CD4-positive, alpha-beta T cell (primary cell): ENCODE data around the gene NRXN3. TPM values are rescaled to one million over a fixed set of nuclear protein-coding genes. Genes with fewer than 3 reads are reported as not detected.

ENCODE experiments used
- ATAC-seq: fragments of 200-7000 bp; cut with Tn5 transposase; one replicate; pipeline ENCODE4 v1.10.0; 2022; ENCODE audit warnings: mild to moderate bottlenecking; ENCODE audit not compliant: poor library complexity
- CTCF ChIA-PET: fragments of 350-600 bp; sonication (Branson Sonifier 250); formaldehyde crosslinking; loops from one replicate; lab custom pipeline; 2021; ENCODE audit warnings: antibody characterized with exemption, inconsistent platforms; lab: Charles Lee
- POLR2A ChIA-PET: fragments of 350-600 bp; sonication (Branson Sonifier 250); formaldehyde crosslinking; loops from one replicate; lab custom pipeline; 2021; ENCODE audit warnings: antibody characterized with exemption, inconsistent platforms; lab: Charles Lee
- DNase-seq, 14 experiments: peaks; one replicate each; pipeline ENCODE4 v3.0.0-alpha.2; 2013 to 2020; ENCODE audit warnings: mixed read lengths in 2 of 14
- H3K27ac ChIP-seq, 2 donors: one replicate each; pipeline versions ENCODE4 v1.5.1 to v1.7.0; 2013; ENCODE audit warnings: low read length in 2 of 2, low read depth in 1 of 2, mild to moderate bottlenecking in 1 of 2
- H3K27me3 ChIP-seq, 2 experiments: 1 replicate in 1 of 2; 2 replicates in 1 of 2; pipeline versions ENCODE4 v1.6.1 to v1.7.0; 2013; ENCODE audit warnings: low read length in 2 of 2, control low read depth in 1 of 2, mild to moderate bottlenecking in 1 of 2, moderate library complexity in 1 of 2; ENCODE audit not compliant: insufficient read depth in 2 of 2, control insufficient read depth in 1 of 2
- H3K36me3 ChIP-seq: one replicate; pipeline ENCODE4 v1.6.1; 2013; ENCODE audit warnings: low read length, control low read depth; ENCODE audit not compliant: insufficient read depth
- H3K4me1 ChIP-seq: one replicate; pipeline ENCODE4 v1.6.1; 2013; ENCODE audit warnings: low read length, control low read depth; ENCODE audit not compliant: insufficient read depth
- H3K4me3 ChIP-seq: one replicate; pipeline ENCODE4 v1.5.1; 2013; ENCODE audit warnings: mild to moderate bottlenecking, low read length, moderate library complexity
- H3K9me3 ChIP-seq, 2 experiments: 1 replicate in 1 of 2; 2 replicates in 1 of 2; pipeline versions ENCODE4 v1.6.1 to v1.7.0; 2013; ENCODE audit warnings: low read length in 2 of 2, mild to moderate bottlenecking in 2 of 2, control low read depth in 1 of 2, moderate library complexity in 1 of 2; ENCODE audit not compliant: control insufficient read depth in 1 of 2, insufficient read depth in 1 of 2
- H3K27ac Mint-ChIP-seq: one replicate; pipeline ENCODE4 v1.8.0; 2020; ENCODE audit warnings: mixed read lengths
- H3K27me3 Mint-ChIP-seq: one replicate; pipeline ENCODE4 v1.8.0; 2021; ENCODE audit warnings: mixed read lengths
- H3K36me3 Mint-ChIP-seq: one replicate; pipeline ENCODE4 v1.8.0; 2021; ENCODE audit warnings: low read depth, mixed read lengths
- H3K4me1 Mint-ChIP-seq: one replicate; pipeline ENCODE4 v1.8.0; 2021; ENCODE audit warnings: low read depth, mixed read lengths
- H3K4me3 Mint-ChIP-seq: one replicate; pipeline ENCODE4 v1.8.0; 2020; ENCODE audit warnings: mild to moderate bottlenecking, mixed read lengths
- H3K9me3 Mint-ChIP-seq: one replicate; pipeline ENCODE4 v1.8.0; 2020; ENCODE audit warnings: mixed read lengths
- intact Hi-C, 2 experiments: fragments of 100-400 bp; cut with DNase I in 1 of 2; cut with micrococcal nuclease in 1 of 2; formaldehyde crosslinking; loops; one replicate each; pipeline versions ENCODE4 v1.15.1 to v1.9.0; 2023 to 2025; cut with DNase I, micrococcal nuclease
- total RNA-seq, 174 experiments: library from RNA in 2 of 174; stranded (reverse) in 2 of 174; gene quantifications; one replicate each; pipeline ENCODE4 v1.2.3 and lab custom pipeline; 2021 to 2026
- TF ChIP-seq, protein P1 (sequence below): fragments of 200-600 bp; IDR thresholded peaks from one replicate; pipeline ENCODE4 v1.8.0; 2022; ENCODE audit warnings: antibody characterized with exemption, mild to moderate bottlenecking

The NRXN3 gene
- total RNA-seq, 2 experiments from 2014 or later = not detected

DNA sequence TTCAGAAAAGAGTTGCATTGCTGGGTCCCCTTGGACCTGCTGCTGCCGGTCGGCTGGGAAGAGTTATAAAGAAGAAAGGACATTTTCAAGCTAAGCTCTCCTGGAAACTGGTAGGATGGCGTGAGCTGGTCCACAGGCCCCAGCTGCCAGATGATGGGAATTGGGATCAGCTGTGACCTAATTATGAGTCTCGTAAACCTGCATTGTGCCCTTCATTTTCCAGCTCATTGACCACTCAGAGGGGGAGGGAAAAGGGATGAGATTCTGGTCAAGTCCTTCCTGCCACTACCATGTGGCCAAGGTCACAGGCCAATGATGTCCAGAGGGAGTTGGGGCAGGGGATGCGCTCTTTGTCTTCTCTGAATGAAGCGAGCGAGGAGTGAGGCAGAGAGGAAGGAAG, 320.9 kb downstream of the NRXN3 start:
- H3K9me3 Mint-ChIP-seq = no peaks in the 10 kb centered on the region
- H3K4me3 ChIP-seq = no peak overlapping the region
- no peaks in the 10 kb centered on the region for H3K27me3 ChIP-seq
- no peaks in the 10 kb centered on the region for H3K36me3 ChIP-seq
- no peaks in the 10 kb centered on the region for H3K4me1 Mint-ChIP-seq
- peaks cover 14% of the 10 kb centered on the region for H3K27me3 Mint-ChIP-seq
- no peak overlapping the region for H3K27ac ChIP-seq
- TF ChIP-seq, protein P1, sequence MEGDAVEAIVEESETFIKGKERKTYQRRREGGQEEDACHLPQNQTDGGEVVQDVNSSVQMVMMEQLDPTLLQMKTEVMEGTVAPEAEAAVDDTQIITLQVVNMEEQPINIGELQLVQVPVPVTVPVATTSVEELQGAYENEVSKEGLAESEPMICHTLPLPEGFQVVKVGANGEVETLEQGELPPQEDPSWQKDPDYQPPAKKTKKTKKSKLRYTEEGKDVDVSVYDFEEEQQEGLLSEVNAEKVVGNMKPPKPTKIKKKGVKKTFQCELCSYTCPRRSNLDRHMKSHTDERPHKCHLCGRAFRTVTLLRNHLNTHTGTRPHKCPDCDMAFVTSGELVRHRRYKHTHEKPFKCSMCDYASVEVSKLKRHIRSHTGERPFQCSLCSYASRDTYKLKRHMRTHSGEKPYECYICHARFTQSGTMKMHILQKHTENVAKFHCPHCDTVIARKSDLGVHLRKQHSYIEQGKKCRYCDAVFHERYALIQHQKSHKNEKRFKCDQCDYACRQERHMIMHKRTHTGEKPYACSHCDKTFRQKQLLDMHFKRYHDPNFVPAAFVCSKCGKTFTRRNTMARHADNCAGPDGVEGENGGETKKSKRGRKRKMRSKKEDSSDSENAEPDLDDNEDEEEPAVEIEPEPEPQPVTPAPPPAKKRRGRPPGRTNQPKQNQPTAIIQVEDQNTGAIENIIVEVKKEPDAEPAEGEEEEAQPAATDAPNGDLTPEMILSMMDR = no peak
- no peak overlapping the region for H3K4me3 Mint-ChIP-seq
- no peaks in the 10 kb centered on the region for H3K9me3 ChIP-seq
- CTCF ChIA-PET = no interaction called here
- H3K36me3 Mint-ChIP-seq = no peaks in the 10 kb centered on the region
- intact Hi-C loops = no loop called here
- H3K27ac Mint-ChIP-seq = no peak overlapping the region
- POLR2A ChIA-PET = no interaction called here
- ATAC-seq (no peak), DNase-seq (no peak)
- H3K4me1 ChIP-seq = no peaks in the 10 kb centered on the region

DNA sequence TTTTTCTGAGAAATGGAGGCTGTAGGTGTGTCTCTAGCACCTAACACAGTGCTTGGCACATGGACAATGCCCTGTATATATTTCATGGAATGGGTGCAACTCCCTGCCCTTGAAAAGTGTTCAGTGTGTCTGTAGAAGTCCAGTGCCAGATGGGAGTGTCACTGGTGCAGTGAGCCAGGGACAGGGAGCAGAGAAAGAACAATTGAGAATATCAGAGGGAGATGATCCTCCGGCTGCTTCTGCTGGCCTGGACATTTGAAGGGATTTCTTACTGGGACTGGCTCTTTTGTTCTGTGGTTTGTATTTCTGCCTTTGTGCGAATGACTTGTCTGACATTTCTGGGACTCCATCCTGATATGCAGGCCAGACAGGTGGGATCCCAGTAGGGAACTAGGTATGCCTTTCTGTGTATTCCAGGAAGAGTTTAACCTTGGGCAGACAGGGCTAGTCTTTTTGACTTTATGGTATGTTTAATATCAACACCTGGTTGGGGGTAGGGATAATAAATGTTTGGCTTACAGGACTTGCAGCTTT, 328.0 kb downstream of the NRXN3 start:
- ATAC-seq (no peak), DNase-seq (no peak)
- ChIA-PET POLR2A (no interaction called here), CTCF (no interaction called here)
- H3K36me3 Mint-ChIP-seq = no peaks in the 10 kb centered on the region
- peaks cover 21% of the 10 kb centered on the region for H3K27me3 Mint-ChIP-seq
- peaks cover 2% of the 10 kb centered on the region for H3K9me3 Mint-ChIP-seq
- Histone ChIP-seq H3K9me3 (peaks cover 0 to 5% of the 10 kb centered on the region in 2 experiments), H3K4me3 (no peak overlapping the region), H3K27ac (no peak overlapping the region), H3K27me3 (no peaks in the 10 kb centered on the region), H3K36me3 (no peaks in the 10 kb centered on the region), H3K4me1 (no peaks in the 10 kb centered on the region)
- H3K27ac Mint-ChIP-seq = no peak overlapping the region
- H3K4me3 Mint-ChIP-seq = no peak overlapping the region
- no peaks in the 10 kb centered on the region for H3K4me1 Mint-ChIP-seq
- TF ChIP-seq, protein P1 = no peak
- intact Hi-C loops = no loop called here

DNA sequence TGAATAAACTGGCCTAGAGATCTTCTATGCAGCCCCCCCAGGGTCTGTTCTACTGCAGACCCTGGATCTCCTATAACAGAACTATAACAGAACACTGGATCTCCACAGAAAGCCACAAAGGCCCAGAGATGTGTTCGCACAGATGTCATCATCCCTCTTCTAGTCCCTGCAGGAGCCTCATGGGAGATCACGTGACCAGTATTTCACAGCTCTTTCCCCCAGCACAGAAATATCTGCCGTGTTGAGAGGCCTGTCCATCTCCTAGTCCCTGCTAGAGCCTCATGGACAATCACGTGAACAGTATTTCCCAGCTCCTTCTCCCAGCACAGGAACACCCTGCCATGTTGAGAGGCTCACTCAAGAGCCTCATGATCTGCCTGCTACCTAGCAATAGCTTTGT, 331.7 kb downstream of the NRXN3 start:
- no peaks in the 10 kb centered on the region for H3K27me3 ChIP-seq
- no peaks in the 10 kb centered on the region for H3K4me1 ChIP-seq
- TF ChIP-seq, protein P1 = no peak
- H3K4me3 ChIP-seq = no peak overlapping the region
- DNase-seq = no peak
- ChIA-PET CTCF (no interaction called here), POLR2A (no interaction called here)
- ATAC-seq = no peak
- no peak overlapping the region for H3K4me3 Mint-ChIP-seq
- H3K27ac ChIP-seq = no peak overlapping the region
- intact Hi-C loops = no loop called here
- H3K9me3 Mint-ChIP-seq = peaks cover 2% of the 10 kb centered on the region
- H3K27me3 Mint-ChIP-seq = peaks cover 7% of the 10 kb centered on the region
- H3K27ac Mint-ChIP-seq = no peak overlapping the region
- no peaks in the 10 kb centered on the region for H3K36me3 Mint-ChIP-seq
- H3K4me1 Mint-ChIP-seq = no peaks in the 10 kb centered on the region
- no peaks in the 10 kb centered on the region for H3K36me3 ChIP-seq
- peaks cover 0 to 5% of the 10 kb centered on the region in 2 experiments for H3K9me3 ChIP-seq
